ENCODE data around the gene SLC2A4. TPM values are rescaled to one million over a fixed set of nuclear protein-coding genes. Genes with fewer than 3 reads are reported as not detected.
"Not testable (repeated sequence)": the region's sequence is repeated elsewhere in the genome, so short reads cannot be mapped to it uniquely, and the experiment has no call there.

SLC2A4 gene
- total and polyA plus RNA-seq, 5 donors: 57.6 to 146 (median 102) TPM

- WGBS: 2% methylated on average over 39 of the region's 39 CpGs
- no peaks in the 10 kb centered on the region for H3K9me3 ChIP-seq (ENCODE audit: control insufficient read depth, low read length)
- ATAC-seq (no peak), DNase-seq (peak in 1 of 3 donors; percentile 68)
- intact Hi-C loops (cut with DNase I): no loop called here
- H3K27ac ChIP-seq (ENCODE audit: low read length): peak overlapping the region; percentile 68
- peaks cover 9% of the 10 kb centered on the region for H3K4me1 ChIP-seq (ENCODE audit: control insufficient read depth, insufficient read depth, low read length)
- H3K27me3 ChIP-seq (ENCODE audit: control insufficient read depth, insufficient read depth): no peaks in the 10 kb centered on the region
- H3K4me3 ChIP-seq (ENCODE audit: low read length): peak overlapping the region; percentile 97
Observed at GRCh38 chr17:7238420-7239090, 43.0 kb upstream of the SLC2A4 start.

- peak; percentile 99 to 100 (median 99) for DNase-seq
- H3K4me3 ChIP-seq (ENCODE audit: low read length): peak within 1 kb of the TSS; percentile 97
- H3K9me3 ChIP-seq (ENCODE audit: control insufficient read depth, low read length): no peaks in the 10 kb centered on the region
- H3K27ac ChIP-seq (ENCODE audit: low read length): peak within 1 kb of the TSS; percentile 68
- peak; percentile 78 to 84 for ATAC-seq
- no peaks in the 10 kb centered on the region for H3K27me3 ChIP-seq (ENCODE audit: control insufficient read depth, insufficient read depth)
- under 1% methylated on average over 72 of the region's 72 CpGs for WGBS
- H3K4me1 ChIP-seq (ENCODE audit: control insufficient read depth, insufficient read depth, low read length): peaks cover 9% of the 10 kb centered on the region
- intact Hi-C loops (cut with DNase I): no loop called here
Observed at GRCh38 chr17:7239091-7240027, 42.2 kb upstream of the SLC2A4 start, which contains the start of gene PHF23. TSS of gene PHF23 (minus strand) at chr17:7239457. CDS start at chr17:7239279, 178 bp downstream.

- Histone ChIP-seq H3K9me3 (ENCODE audit: control insufficient read depth, low read length) (no peaks in the 10 kb centered on the region), H3K27me3 (ENCODE audit: control insufficient read depth, insufficient read depth) (no peaks in the 10 kb centered on the region), H3K27ac (ENCODE audit: low read length) (no peak overlapping the region), H3K4me1 (ENCODE audit: control insufficient read depth, insufficient read depth, low read length) (peaks cover 9% of the 10 kb centered on the region), H3K4me3 (ENCODE audit: low read length) (peak overlapping the region; percentile 73)
- no peak for DNase-seq
- intact Hi-C loops (cut with DNase I): no loop called here
- 56% methylated on average over 4 of the region's 4 CpGs for WGBS
- no peak for ATAC-seq
Observed at GRCh38 chr17:7240375-7240774, 41.1 kb upstream of the SLC2A4 start.

- Histone ChIP-seq H3K27me3 (ENCODE audit: control insufficient read depth, insufficient read depth) (no peaks in the 10 kb centered on the region), H3K4me1 (ENCODE audit: control insufficient read depth, insufficient read depth, low read length) (peaks cover 9% of the 10 kb centered on the region), H3K27ac (ENCODE audit: low read length) (peak overlapping the region; percentile 95), H3K9me3 (ENCODE audit: control insufficient read depth, low read length) (no peaks in the 10 kb centered on the region), H3K4me3 (ENCODE audit: low read length) (peak overlapping the region; percentile 73)
- peak in 1 of 3 donors; percentile 13 for DNase-seq
- intact Hi-C loops (cut with DNase I): no loop called here
- 30% methylated on average over 9 of the region's 9 CpGs for WGBS
- ATAC-seq: no peak
Observed at GRCh38 chr17:7241090-7241733, 40.3 kb upstream of the SLC2A4 start.

GRCh38 chr17:7241783-7242716, 39.5 kb upstream of the SLC2A4 start, which contains the start of gene GABARAP:
TSS of gene GABARAP (minus strand) at chr17:7242449. CDS start at chr17:7242330, 119 bp downstream.
- no peaks in the 10 kb centered on the region for H3K9me3 ChIP-seq (ENCODE audit: control insufficient read depth, low read length)

GRCh38 chr17:7242717-7243452, 38.6 kb upstream of the SLC2A4 start:
- peak; percentile 66 to 69 for ATAC-seq
- Histone ChIP-seq H3K27ac (ENCODE audit: low read length) (peak overlapping the region; percentile 97), H3K9me3 (ENCODE audit: control insufficient read depth, low read length) (no peaks in the 10 kb centered on the region), H3K4me3 (ENCODE audit: low read length) (peak overlapping the region; percentile 73), H3K4me1 (ENCODE audit: control insufficient read depth, insufficient read depth, low read length) (peaks cover 7% of the 10 kb centered on the region), H3K27me3 (ENCODE audit: control insufficient read depth, insufficient read depth) (no peaks in the 10 kb centered on the region)
- under 1% methylated on average over 49 of the region's 49 CpGs for WGBS
- peak; percentile 97 to 99 (median 98) for DNase-seq
- intact Hi-C loops (cut with DNase I): no loop called here

More at GRCh38 chr17:7241783-7242716, 39.5 kb upstream of the SLC2A4 start, which contains the start of gene GABARAP:
- Histone ChIP-seq H3K4me3 (ENCODE audit: low read length) (peak within 1 kb of the TSS; percentile 73), H3K4me1 (ENCODE audit: control insufficient read depth, insufficient read depth, low read length) (peaks cover 9% of the 10 kb centered on the region), H3K27me3 (ENCODE audit: control insufficient read depth, insufficient read depth) (no peaks in the 10 kb centered on the region), H3K27ac (ENCODE audit: low read length) (peak within 1 kb of the TSS; percentile 97)
- DNase-seq: peak; percentile 94 to 98 (median 98)
- intact Hi-C loops (cut with DNase I): no loop called here
- under 1% methylated on average over 62 of the region's 62 CpGs for WGBS
- peak; percentile 52 for ATAC-seq

- ATAC-seq: no peak
- H3K27ac ChIP-seq (ENCODE audit: low read length): peak overlapping the region; percentile 97
- DNase-seq: no peak
- H3K27me3 ChIP-seq (ENCODE audit: control insufficient read depth, insufficient read depth): no peaks in the 10 kb centered on the region
- WGBS: 27% methylated on average over 2 of the region's 2 CpGs
- H3K9me3 ChIP-seq (ENCODE audit: control insufficient read depth, low read length): no peaks in the 10 kb centered on the region
- H3K4me3 ChIP-seq (ENCODE audit: low read length): peak overlapping the region; percentile 73
- peaks cover 7% of the 10 kb centered on the region for H3K4me1 ChIP-seq (ENCODE audit: control insufficient read depth, insufficient read depth, low read length)
- intact Hi-C loops (cut with DNase I): no loop called here
Observed at GRCh38 chr17:7243453-7243729, 38.1 kb upstream of the SLC2A4 start.

GRCh38 chr17:7243838-7244237, 37.7 kb upstream of the SLC2A4 start:
- H3K9me3 ChIP-seq (ENCODE audit: control insufficient read depth, low read length); H3K4me3 ChIP-seq (ENCODE audit: low read length); H3K27ac ChIP-seq (ENCODE audit: low read length); H3K4me1 ChIP-seq (ENCODE audit: control insufficient read depth, insufficient read depth, low read length); ATAC-seq; intact Hi-C loops (cut with DNase I); H3K27me3 ChIP-seq (ENCODE audit: control insufficient read depth, insufficient read depth): not testable (repeated sequence)
- peak in 1 of 3 donors; percentile 47 for DNase-seq
- WGBS: 78% methylated on average over 10 of the region's 10 CpGs

- DNase-seq (no peak), ATAC-seq (no peak)
- Histone ChIP-seq H3K9me3 (ENCODE audit: control insufficient read depth, low read length) (no peaks in the 10 kb centered on the region), H3K27ac (ENCODE audit: low read length) (no peak overlapping the region), H3K4me1 (ENCODE audit: control insufficient read depth, insufficient read depth, low read length) (peaks cover 14% of the 10 kb centered on the region), H3K27me3 (ENCODE audit: control insufficient read depth, insufficient read depth) (no peaks in the 10 kb centered on the region), H3K4me3 (ENCODE audit: low read length) (no peak overlapping the region)
- intact Hi-C loops (cut with DNase I): no loop called here
- WGBS: 91% methylated on average over 5 of the region's 5 CpGs
Observed at GRCh38 chr17:7246779-7247178, 34.7 kb upstream of the SLC2A4 start.

All from right cardiac atrium (tissue), 5 donors.